OCI-LY1 (cell line): ENCODE measurements around the gene HNRNPK.

Experiments used
- EZH2 ChIP-seq: fragments of 200-600 bp; sonication (generic), shearing (Covaris generic); IDR thresholded peaks from 2 replicates; pipeline ENCODE4 v1.8.0; 2017; ENCODE audit warnings: borderline replicate concordance, mixed run types, mild to moderate bottlenecking, antibody characterized with exemption, low read length, moderate library complexity, mixed read lengths
- TF ChIP-seq, protein P1 (sequence below): fragments of 200-600 bp; sonication (generic), shearing (Covaris generic); IDR thresholded peaks from 2 replicates; pipeline ENCODE4 v1.5.1; 2017; ENCODE audit warnings: mild to moderate bottlenecking, antibody characterized with exemption, low read length, moderate library complexity, mixed read lengths

- TF ChIP-seq, protein P1, sequence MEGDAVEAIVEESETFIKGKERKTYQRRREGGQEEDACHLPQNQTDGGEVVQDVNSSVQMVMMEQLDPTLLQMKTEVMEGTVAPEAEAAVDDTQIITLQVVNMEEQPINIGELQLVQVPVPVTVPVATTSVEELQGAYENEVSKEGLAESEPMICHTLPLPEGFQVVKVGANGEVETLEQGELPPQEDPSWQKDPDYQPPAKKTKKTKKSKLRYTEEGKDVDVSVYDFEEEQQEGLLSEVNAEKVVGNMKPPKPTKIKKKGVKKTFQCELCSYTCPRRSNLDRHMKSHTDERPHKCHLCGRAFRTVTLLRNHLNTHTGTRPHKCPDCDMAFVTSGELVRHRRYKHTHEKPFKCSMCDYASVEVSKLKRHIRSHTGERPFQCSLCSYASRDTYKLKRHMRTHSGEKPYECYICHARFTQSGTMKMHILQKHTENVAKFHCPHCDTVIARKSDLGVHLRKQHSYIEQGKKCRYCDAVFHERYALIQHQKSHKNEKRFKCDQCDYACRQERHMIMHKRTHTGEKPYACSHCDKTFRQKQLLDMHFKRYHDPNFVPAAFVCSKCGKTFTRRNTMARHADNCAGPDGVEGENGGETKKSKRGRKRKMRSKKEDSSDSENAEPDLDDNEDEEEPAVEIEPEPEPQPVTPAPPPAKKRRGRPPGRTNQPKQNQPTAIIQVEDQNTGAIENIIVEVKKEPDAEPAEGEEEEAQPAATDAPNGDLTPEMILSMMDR: no peak
- no peak for TF ChIP-seq EZH2
Observed at GRCh38 chr9:84024041-84024575, 44.1 kb upstream of the HNRNPK start.
